Heart left ventricle (tissue), 16 donors: ENCODE measurements around the gene ACTG2. TPM values are rescaled to one million over a fixed set of nuclear protein-coding genes. Genes with fewer than 3 reads are reported as not detected.

Experiments
- ATAC-seq, 4 donors: fragments of 200-7000 bp; cut with Tn5 transposase; one replicate each; pipeline ENCODE4 v1.9.1; 2020 to 2022; ENCODE audit warnings: moderate library complexity in 4 of 4, mild to moderate bottlenecking in 3 of 4, moderate number of reproducible peaks in 1 of 4
- DNase-seq, 5 donors: peaks; one replicate each; pipeline ENCODE4 v3.0.0-alpha.2; 2020
- H3K27ac ChIP-seq, 12 donors: fragments of 200-600 bp; sonication (generic) in 4 of 12; one replicate each; pipeline versions ENCODE4 v1.5.0 to v1.8.0; 2016 to 2022; ENCODE audit warnings: mild to moderate bottlenecking in 2 of 12
- H3K27me3 ChIP-seq, 9 donors: fragments of 200-600 bp; sonication (generic) in 2 of 9; one replicate each; pipeline versions ENCODE4 v1.5.1 to v1.8.0; 2016 to 2022; ENCODE audit warnings: mild to moderate bottlenecking in 3 of 9
- H3K36me3 ChIP-seq, 9 donors: fragments of 200-600 bp; sonication (generic) in 2 of 9; one replicate each; pipeline versions ENCODE4 v1.5.0 to v1.8.0; 2018 to 2022; ENCODE audit warnings: mild to moderate bottlenecking in 2 of 9
- H3K4me1 ChIP-seq, 12 donors: fragments of 200-600 bp; sonication (generic) in 4 of 12; one replicate each; pipeline versions ENCODE4 v1.5.0 to v1.8.0; 2016 to 2022; ENCODE audit warnings: mild to moderate bottlenecking in 3 of 12
- H3K4me3 ChIP-seq, 12 donors: fragments of 200-600 bp; sonication (generic) in 4 of 12; one replicate each; pipeline versions ENCODE4 v1.5.0 to v1.8.0; 2017 to 2022; ENCODE audit warnings: mild to moderate bottlenecking in 9 of 12, moderate library complexity in 4 of 12
- H3K9me3 ChIP-seq, 12 donors: fragments of 200-600 bp; sonication (generic) in 4 of 12; one replicate each; pipeline versions ENCODE4 v1.5.0 to v1.8.0; 2016 to 2022; ENCODE audit warnings: mild to moderate bottlenecking in 1 of 12
- POLR2A ChIP-seq, 2 donors: fragments of 450-650 bp; IDR thresholded peaks; one replicate each; pipeline ENCODE4 v1.6.1; 2017; ENCODE audit warnings: antibody characterized with exemption in 2 of 2, mild to moderate bottlenecking in 2 of 2, moderate library complexity in 2 of 2
- WGBS, 4 donors: extraction: QIAGEN DNeasy Blood & Tissue Kit in 2 of 4; methylation state at CpG; one replicate each; pipeline versions ENCODE4 v1.1.5 to v1.1.7; 2013 to 2018; 5-methylcytosine and 5-hydroxymethylcytosine counted together
- intact Hi-C, 10 donors: fragments of 100-400 bp; cut with DNase I; formaldehyde crosslinking; loops; one replicate each; pipeline versions ENCODE4 v1.11.1 to v1.14.2; 2022
- polyA plus RNA-seq, 2 donors: library from polyadenylated mRNA; stranded (reverse); fragments of 200-250 nt; gene quantifications; one replicate each; pipeline ENCODE4 v1.2.3, GENCODE V29; 2013
- total RNA-seq, 9 donors: library from RNA; depleted of rRNA in 2 of 9; stranded (reverse); fragments of >200 nt in 2 of 9; fragmentation: NEBNext Ultra II Directional in 3 of 9; extraction: Animal tissue kit (Norgen Biotek cat#: 25700) in 3 of 9; gene quantifications; one replicate each; pipeline versions ENCODE4 v1.1.0 to v1.2.4, GENCODE V29; 2016 to 2023
- TF ChIP-seq, protein P1 (sequence below), 12 donors: fragments of 200-600 bp; sonication (generic) in 4 of 12; IDR thresholded peaks; one replicate each; pipeline versions ENCODE4 v1.5.0 to v1.8.0; 2018 to 2022; ENCODE audit warnings: antibody characterized with exemption in 12 of 12, mild to moderate bottlenecking in 5 of 12
- donor health status: ischemic (EF 13 %, LVEDD 7.1; RV severe dilation, severe dysfunction).
- donor health status: healthy with polysubstance abuse.
- donor health status: DM: no; HTN: yes; CAD: no.
- donor health status: DM: no; HTN: no; CAD: no.
- donor health status: ischemic (EF 25% LVEDD 6.9; RV normal size, moderate dysfunction).
- donor health status: ischemic (EF 25% LVEDD 5.7; RV mildly dilated, moderate dysfunction).
- donor health status: healthy.
- donor health status: DM: yes; HTN: yes; CAD: no.
- donor health status: ischemic (EF 35%, LVEDD 5.7; RV mildly dilated, moderate dysfunction).
- donor health status: nonischemic (EF 11% LVEDD 7.7; RV severe dilation, severe dysfunction).
- donor health status: DM: yes; HTN: yes; CAD: no.
- donor health status: PGD.
- donor health status: ischemic (EF 29% LVEDD 5.4; RV normal size, mild dysfunction).
- donor health status: nonischemic (EF 23%, LVEDD 6.1; RV moderate dilation, normal function).

ACTG2 gene
- total and polyA plus RNA-seq, 11 donors, result 1.3 to 10.5 (median 3.8) TPM

DNA sequence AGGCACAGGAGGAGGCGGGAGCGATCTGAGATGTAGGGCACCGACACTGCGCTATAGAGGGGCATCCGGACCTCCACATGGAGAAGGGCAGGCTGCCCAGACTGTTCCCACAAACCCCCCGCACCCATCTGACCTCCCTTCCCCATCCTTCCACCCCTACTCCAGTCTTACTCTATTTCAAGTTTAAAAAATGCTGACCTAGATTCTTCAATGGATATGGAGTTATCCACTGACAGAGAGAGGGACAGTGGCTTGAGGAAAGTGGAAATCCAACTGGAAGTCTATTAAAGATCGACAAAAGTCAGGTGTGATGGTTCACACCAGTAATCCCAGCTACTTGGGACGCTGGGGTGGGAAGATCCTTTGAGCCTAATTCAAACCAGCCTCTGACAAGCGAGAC is 28.8 kb downstream of the ACTG2 start:
- Histone ChIP-seq H3K27ac (peak overlapping the region in 1 of 12 donors; percentile 42), H3K27me3 (peaks cover 0 to 16% (median 0%) of the 10 kb centered on the region in 9 donors), H3K36me3 (no peaks in the 10 kb centered on the region), H3K4me1 (peaks cover 0 to 7% (median 0%) of the 10 kb centered on the region in 12 donors), H3K9me3 (no peaks in the 10 kb centered on the region), H3K4me3 (no peak overlapping the region)
- DNase-seq (no peak), ATAC-seq (no peak)
- TF ChIP-seq POLR2A (IDR thresholded peaks at IDR 0.05), result no peak
- TF ChIP-seq, protein P1, sequence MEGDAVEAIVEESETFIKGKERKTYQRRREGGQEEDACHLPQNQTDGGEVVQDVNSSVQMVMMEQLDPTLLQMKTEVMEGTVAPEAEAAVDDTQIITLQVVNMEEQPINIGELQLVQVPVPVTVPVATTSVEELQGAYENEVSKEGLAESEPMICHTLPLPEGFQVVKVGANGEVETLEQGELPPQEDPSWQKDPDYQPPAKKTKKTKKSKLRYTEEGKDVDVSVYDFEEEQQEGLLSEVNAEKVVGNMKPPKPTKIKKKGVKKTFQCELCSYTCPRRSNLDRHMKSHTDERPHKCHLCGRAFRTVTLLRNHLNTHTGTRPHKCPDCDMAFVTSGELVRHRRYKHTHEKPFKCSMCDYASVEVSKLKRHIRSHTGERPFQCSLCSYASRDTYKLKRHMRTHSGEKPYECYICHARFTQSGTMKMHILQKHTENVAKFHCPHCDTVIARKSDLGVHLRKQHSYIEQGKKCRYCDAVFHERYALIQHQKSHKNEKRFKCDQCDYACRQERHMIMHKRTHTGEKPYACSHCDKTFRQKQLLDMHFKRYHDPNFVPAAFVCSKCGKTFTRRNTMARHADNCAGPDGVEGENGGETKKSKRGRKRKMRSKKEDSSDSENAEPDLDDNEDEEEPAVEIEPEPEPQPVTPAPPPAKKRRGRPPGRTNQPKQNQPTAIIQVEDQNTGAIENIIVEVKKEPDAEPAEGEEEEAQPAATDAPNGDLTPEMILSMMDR (IDR thresholded peaks at IDR 0.05), result no peak
- 82 to 93% (median 86%) methylated on average over 9 of the region's 9 CpGs for WGBS, 4 donors
- intact Hi-C loops, result loop anchor here in 5 of 10 donors (5.0 to 10.0 kb wide), 3 partner anchors 63 to 223 kb away; partner anchors contain the start of genes BOLA3 (in 4 of the 5) and TET3 (in 2 of the 5)

DNA sequence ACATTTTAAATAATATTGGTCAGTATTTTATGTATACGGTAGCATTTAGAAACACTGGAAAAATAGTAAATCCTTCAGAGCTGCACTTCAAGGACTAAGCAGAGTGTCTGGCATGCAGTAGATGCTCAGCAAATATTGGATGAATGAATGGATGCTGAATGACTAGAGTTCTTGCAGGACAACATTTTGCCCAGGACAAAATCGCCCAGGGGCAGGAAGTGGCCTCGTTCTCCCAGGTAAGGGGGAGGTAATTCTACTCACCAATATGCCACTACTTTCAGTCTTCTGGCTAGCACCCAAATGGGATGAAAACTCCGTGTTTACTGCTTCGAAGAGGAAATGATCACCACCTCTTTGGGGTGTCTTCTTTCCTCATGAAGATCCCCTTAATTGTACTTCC is 29.9 kb downstream of the ACTG2 start:
- Histone ChIP-seq H3K27me3 (peaks cover 0 to 16% (median 0%) of the 10 kb centered on the region in 9 donors), H3K4me1 (peaks cover 0 to 11% (median 4%) of the 10 kb centered on the region in 12 donors), H3K9me3 (no peaks in the 10 kb centered on the region), H3K36me3 (no peaks in the 10 kb centered on the region), H3K27ac (no peak overlapping the region), H3K4me3 (no peak overlapping the region)
- DNase-seq, result no peak
- no peak for ATAC-seq
- TF ChIP-seq, protein P1 (IDR thresholded peaks at IDR 0.05), result no peak
- no peak for TF ChIP-seq POLR2A (IDR thresholded peaks at IDR 0.05)
- WGBS, 4 donors, result 48 to 61% (median 50%) methylated on average over 5 of the region's 5 CpGs
- intact Hi-C loops, result loop anchor here in 5 of 10 donors (5.0 to 10.0 kb wide), 3 partner anchors 62 to 222 kb away; partner anchors contain the start of genes BOLA3 (in 4 of the 5) and TET3 (in 2 of the 5)

DNA sequence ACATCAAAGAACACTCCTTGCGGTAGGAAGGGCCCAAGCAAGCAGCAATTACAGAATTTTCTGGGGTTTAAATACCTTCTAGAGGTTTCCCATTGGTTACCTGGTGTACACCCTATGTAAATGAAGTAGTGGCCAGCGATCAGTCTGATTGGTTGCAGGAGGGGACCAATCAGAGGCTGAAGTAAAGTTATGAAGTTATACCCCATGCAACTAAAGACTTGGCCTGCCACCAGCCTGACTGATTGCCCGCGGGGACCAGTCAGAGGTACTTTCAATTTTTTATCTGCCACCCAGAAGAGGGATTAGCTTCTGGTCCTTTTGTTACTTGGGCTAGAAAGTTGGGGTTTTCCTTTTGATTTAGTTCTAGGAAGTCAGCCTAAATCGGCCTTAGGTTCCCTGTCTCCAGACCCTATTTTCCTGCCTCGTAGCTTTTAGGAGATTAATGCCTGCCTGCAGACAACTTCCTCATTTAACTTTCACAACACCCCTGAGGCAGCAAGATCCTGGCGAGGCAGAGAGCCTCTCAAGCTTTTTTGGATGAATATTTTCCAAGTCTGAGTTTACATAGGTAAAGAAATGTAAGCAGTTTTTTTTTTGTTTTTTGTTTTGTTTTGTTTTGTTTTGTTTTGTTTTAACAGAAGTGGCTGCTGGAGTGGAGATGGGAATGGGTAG is 32.4 kb downstream of the ACTG2 start:
- Histone ChIP-seq H3K36me3 (no peaks in the 10 kb centered on the region), H3K27me3 (peaks cover 0 to 12% (median 0%) of the 10 kb centered on the region in 9 donors), H3K9me3 (no peaks in the 10 kb centered on the region), H3K27ac (peak overlapping the region in 1 of 12 donors; percentile 97), H3K4me3 (no peak overlapping the region), H3K4me1 (peaks cover 0 to 36% (median 24%) of the 10 kb centered on the region in 12 donors)
- 84 to 88% (median 87%) methylated on average over 7 of the region's 7 CpGs for whole genome bisulfite sequencing, 4 donors
- no peak for ATAC-seq
- intact Hi-C loops, result loop anchor here in 7 of 10 donors (5.0 to 10.0 kb wide), 6 partner anchors 57 to 220 kb away; partner anchors contain the start of genes TET3 (in 5 of the 7) and BOLA3 (in 4 of the 7)
- no peak for DNase-seq
- no peak for TF ChIP-seq POLR2A (IDR thresholded peaks at IDR 0.05)
- TF ChIP-seq, protein P1 (IDR thresholded peaks at IDR 0.05), result no peak

DNA sequence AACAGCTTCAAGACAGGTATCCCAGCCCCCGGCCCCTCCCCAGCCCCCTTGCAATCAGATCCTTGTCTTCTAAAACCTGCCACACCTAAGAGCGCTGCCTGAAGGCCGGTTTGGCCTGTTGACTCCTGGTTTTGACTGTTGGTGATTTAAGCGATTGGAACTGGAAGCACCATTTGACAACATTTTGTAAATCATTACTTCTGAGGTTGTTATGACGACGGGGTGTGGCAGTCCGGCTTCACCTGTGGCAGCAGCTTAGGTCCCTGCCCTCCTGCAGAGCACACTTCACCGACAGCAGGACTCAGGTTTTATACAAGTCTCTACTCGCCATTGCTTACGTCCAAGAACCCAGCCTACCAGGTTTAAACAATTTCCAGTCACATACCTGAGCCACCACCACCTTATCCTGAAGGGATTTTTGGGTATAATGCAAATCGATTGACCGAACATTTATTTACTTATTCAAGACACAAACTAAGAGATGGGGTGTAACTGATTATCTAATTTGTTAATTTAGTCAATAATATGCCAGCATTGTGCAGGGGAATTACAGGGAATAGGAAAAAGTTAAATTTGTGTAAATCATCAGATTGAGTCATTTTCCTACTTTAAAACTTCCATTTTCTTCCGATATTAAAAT is 33.2 kb downstream of the ACTG2 start:
- intact Hi-C loops, result loop anchor here in 7 of 10 donors (2.0 to 10.0 kb wide), 7 partner anchors 56 to 219 kb away; partner anchors contain the start of genes TET3 (in 6 of the 7) and BOLA3 (in 4 of the 7)
- H3K36me3 ChIP-seq, result peaks cover 0 to under 1% (median 0%) of the 10 kb centered on the region in 9 donors
- WGBS, 4 donors, result 79 to 85% (median 81%) methylated on average over 13 of the region's 13 CpGs
- peak overlapping the region; percentile 40 to 87 (median 74) for H3K4me3 ChIP-seq
- no peaks in the 10 kb centered on the region for H3K9me3 ChIP-seq
- peak overlapping the region in 11 of 12 donors; percentile 32 to 98 (median 94) for H3K27ac ChIP-seq
- peaks cover 0 to 8% (median 0%) of the 10 kb centered on the region in 9 donors for H3K27me3 ChIP-seq
- H3K4me1 ChIP-seq, result peaks cover 0 to 40% (median 24%) of the 10 kb centered on the region in 12 donors
- ATAC-seq (no peak), DNase-seq (no peak)
- TF ChIP-seq, protein P1 (IDR thresholded peaks at IDR 0.05), result no peak
- no peak for TF ChIP-seq POLR2A (IDR thresholded peaks at IDR 0.05)
